GM12878 (cell line): ENCODE measurements around the gene WNK2. TPM values are rescaled to one million over a fixed set of nuclear protein-coding genes. Genes with fewer than 3 reads are reported as not detected.

Experiments used
- ATAC-seq: fragments of 200-7000 bp; cut with Tn5 transposase; 3 replicates; pipeline ENCODE4 v1.9.1; 2020; ENCODE audit warnings: mild to moderate bottlenecking, moderate library complexity
- BruUV-seq: library from RNA; stranded (reverse); fragments of 400-500 nt; replicated peaks from 2 replicates; lab custom pipeline; 2021; lab: Mats Ljungman, UMichigan
- CTCF ChIA-PET: fragments of 300-600 bp; sonication (Branson Sonifier 250); formaldehyde crosslinking; extraction: SDS; loops from one replicate; lab custom pipeline; 2021; ENCODE audit warnings: inconsistent platforms; lab: Yijun Ruan, JAX
- POLR2A ChIA-PET: fragments of 350-600 bp; formaldehyde crosslinking; extraction: SDS; loops from one replicate; lab custom pipeline; 2021; ENCODE audit warnings: inconsistent platforms; lab: Charles Lee
- RAD21 ChIA-PET: fragments of 300-600 bp; sonication (Branson Sonifier 250); formaldehyde crosslinking; loops from one replicate; lab custom pipeline; 2023; ENCODE audit warnings: antibody characterized with exemption; ENCODE audit not compliant: unreplicated experiment; lab: Charles Lee
- SMC1A ChIA-PET: fragments of 300-600 bp; sonication (Branson Sonifier 250); formaldehyde crosslinking; loops from one replicate; lab custom pipeline; 2023; ENCODE audit not compliant: unreplicated experiment, uncharacterized antibody; lab: Charles Lee
- DNase-seq: peaks from one replicate; pipeline ENCODE4 v3.0.0-alpha.2; 2011; ENCODE audit warnings: low read depth, low spot score
- FAIRE-seq: peaks from 3 replicates; lab custom pipeline; 2011; peaks lifted over from hg19 to GRCh38; lab: Jason Lieb, UNC
- H2AFZ ChIP-seq: 2 replicates; pipeline ENCODE4 v1.6.0; 2011; ENCODE audit warnings: low read depth, low read length, control low read depth; ENCODE audit not compliant: control insufficient read depth
- H3K27ac ChIP-seq: 2 replicates; pipeline ENCODE4 v1.5.1; 2011; ENCODE audit warnings: control low read depth; ENCODE audit not compliant: control insufficient read depth, insufficient read depth
- H3K27me3 ChIP-seq, 2 experiments: replicated peaks in 1 of 2; 2 replicates each; pipeline versions ENCODE4 v1.6.0 to v1.6.1; 2011; ENCODE audit warnings: low read length in 1 of 2; ENCODE audit not compliant: control insufficient read depth in 2 of 2, insufficient read depth in 2 of 2
- H3K36me3 ChIP-seq, 2 experiments: 2 replicates each; pipeline ENCODE4 v1.5.1; 2011; ENCODE audit warnings: low read length in 1 of 2; ENCODE audit not compliant: control insufficient read depth in 2 of 2, insufficient read depth in 2 of 2
- H3K4me1 ChIP-seq: 2 replicates; pipeline ENCODE4 v1.6.1; 2011; ENCODE audit warnings: mild to moderate bottlenecking, low read length, moderate library complexity, mixed read lengths; ENCODE audit not compliant: control insufficient read depth, insufficient read depth
- H3K4me2 ChIP-seq: 2 replicates; pipeline ENCODE4 v1.6.0; 2011; ENCODE audit warnings: control low read depth; ENCODE audit not compliant: control insufficient read depth, insufficient read depth
- H3K4me3 ChIP-seq: fragments of 200-600 bp; sonication (generic); 2 replicates; pipeline ENCODE4 v1.5.1; 2016
- H3K79me2 ChIP-seq: 2 replicates; pipeline ENCODE4 v1.6.0; 2011; ENCODE audit warnings: low read length; ENCODE audit not compliant: control insufficient read depth, insufficient read depth
- H3K9ac ChIP-seq: 2 replicates; pipeline ENCODE4 v1.8.0; 2011; ENCODE audit warnings: low read length, control low read depth, mixed read lengths; ENCODE audit not compliant: control insufficient read depth, insufficient read depth
- H3K9me3 ChIP-seq: replicated peaks from 3 replicates; pipeline ENCODE4 v1.5.1; 2011; ENCODE audit warnings: mild to moderate bottlenecking, low read length; ENCODE audit not compliant: control insufficient read depth, insufficient read depth
- H4K20me1 ChIP-seq: 2 replicates; pipeline ENCODE4 v1.6.0; 2011; ENCODE audit not compliant: control insufficient read depth, insufficient read depth
- EGR1 ChIP-seq, 2 experiments: IDR thresholded peaks; 1 replicate in 1 of 2; 2 replicates in 1 of 2; pipeline ENCODE4 v1.6.1; 2011 to 2012; ENCODE audit warnings: low read depth in 2 of 2, low read length in 2 of 2, borderline replicate concordance in 1 of 2, mild to moderate bottlenecking in 1 of 2, moderate library complexity in 1 of 2
- IKZF2 ChIP-seq, 2 experiments: fragments of 450-650 bp; IDR thresholded peaks; 2 replicates each; pipeline ENCODE4 v1.6.1; 2017; ENCODE audit warnings: mild to moderate bottlenecking in 2 of 2, moderate library complexity in 2 of 2
- MEF2A ChIP-seq: IDR thresholded peaks from 2 replicates; pipeline ENCODE4 v1.6.1; 2011; ENCODE audit warnings: low read depth, mild to moderate bottlenecking, low read length, moderate library complexity; ENCODE audit not compliant: insufficient read depth
- NKRF ChIP-seq: fragments of 450-650 bp; conservative IDR thresholded peaks from 2 replicates; pipeline ENCODE4 v1.6.1; 2017; ENCODE audit warnings: mild to moderate bottlenecking, moderate library complexity
- NRF1 ChIP-seq: conservative IDR thresholded peaks from 2 replicates; pipeline ENCODE4 v1.6.1; 2011; ENCODE audit warnings: mild to moderate bottlenecking, low read depth, low read length, improper control_type of control experiment
- RAD51 ChIP-seq: fragments of 450-650 bp; IDR thresholded peaks from 2 replicates; pipeline ENCODE4 v1.6.1; 2016; ENCODE audit warnings: moderate library complexity, mild to moderate bottlenecking, inconsistent platforms
- RBBP5 ChIP-seq: fragments of 200-600 bp; sonication (generic); conservative IDR thresholded peaks from 2 replicates; pipeline ENCODE4 v1.6.1; 2016
- SMAD1 ChIP-seq: fragments of 450-650 bp; IDR thresholded peaks from 2 replicates; pipeline ENCODE4 v1.6.1; 2018; ENCODE audit warnings: mild to moderate bottlenecking, low read depth; ENCODE audit not compliant: partially characterized antibody
- WGBS: methylation state at CpG from one replicate; pipeline ENCODE4 v1.1.6; 2016; ENCODE audit warnings: low lambda C conversion rate; ENCODE audit not compliant: insufficient replicate concordance, insufficient coverage; ENCODE audit errors: missing lambda C conversion rate; 5-methylcytosine and 5-hydroxymethylcytosine counted together
- in situ Hi-C: fragments of 300-500 bp; cut with MboI; formaldehyde crosslinking; loops from 9 replicates; pipeline ENCODE4 v1.14.3; 2018; ENCODE audit warnings: mixed read lengths
- intact Hi-C: fragments of 100-400 bp; cut with micrococcal nuclease; formaldehyde crosslinking; loops from one replicate; pipeline ENCODE4 v1.14.2; 2022; ENCODE audit not compliant: unreplicated experiment
- polyA plus RNA-seq, 11 experiments: library from polyadenylated mRNA; depleted of rRNA in 4 of 11; unstranded in 6 of 11; stranded (reverse) in 5 of 11; fragments of >200 nt; fragmentation: Nextera tagmentation in 4 of 11; fragmentation: Illumina TruSeq in 1 of 11; extraction: Ambion mirVana in 4 of 11; extraction: Trizol in 1 of 11; gene quantifications; 1 replicate in 1 of 11; 2 replicates in 10 of 11; pipeline versions ENCODE4 v1.2.1 to v1.2.3, GENCODE V29; 2011 to 2016; ENCODE audit warnings: inconsistent platforms in 2 of 11, missing spikeins in 2 of 11, low read depth in 1 of 11
- total RNA-seq, 4 experiments: library from RNA; depleted of rRNA in 3 of 4; stranded (reverse); fragments of >200 nt in 3 of 4; fragmentation: Illumina TruSeq in 1 of 4; extraction: Trizol in 1 of 4; gene quantifications; 2 replicates each; pipeline versions ENCODE4 v1.2.1 to v1.2.3, GENCODE V29; 2013 to 2021
- TF ChIP-seq, protein P1 (sequence below): fragments of 450-650 bp; formaldehyde crosslinking; IDR thresholded peaks from 2 replicates; pipeline ENCODE4 v1.4.0; 2022; ENCODE audit warnings: mild to moderate bottlenecking, moderate library complexity
- TF ChIP-seq, protein P2 (sequence below): fragments of 450-650 bp; IDR thresholded peaks from 2 replicates; pipeline ENCODE4 v1.6.1; 2018; ENCODE audit warnings: borderline replicate concordance, mild to moderate bottlenecking; ENCODE audit not compliant: partially characterized antibody

The WNK2 gene
- total and polyA plus RNA-seq, 10 of the 15 experiments (the other 5 are each of a cell fraction or from before 2014, with no cell fraction given), result 0.15 TPM; not detected in 9

DNA sequence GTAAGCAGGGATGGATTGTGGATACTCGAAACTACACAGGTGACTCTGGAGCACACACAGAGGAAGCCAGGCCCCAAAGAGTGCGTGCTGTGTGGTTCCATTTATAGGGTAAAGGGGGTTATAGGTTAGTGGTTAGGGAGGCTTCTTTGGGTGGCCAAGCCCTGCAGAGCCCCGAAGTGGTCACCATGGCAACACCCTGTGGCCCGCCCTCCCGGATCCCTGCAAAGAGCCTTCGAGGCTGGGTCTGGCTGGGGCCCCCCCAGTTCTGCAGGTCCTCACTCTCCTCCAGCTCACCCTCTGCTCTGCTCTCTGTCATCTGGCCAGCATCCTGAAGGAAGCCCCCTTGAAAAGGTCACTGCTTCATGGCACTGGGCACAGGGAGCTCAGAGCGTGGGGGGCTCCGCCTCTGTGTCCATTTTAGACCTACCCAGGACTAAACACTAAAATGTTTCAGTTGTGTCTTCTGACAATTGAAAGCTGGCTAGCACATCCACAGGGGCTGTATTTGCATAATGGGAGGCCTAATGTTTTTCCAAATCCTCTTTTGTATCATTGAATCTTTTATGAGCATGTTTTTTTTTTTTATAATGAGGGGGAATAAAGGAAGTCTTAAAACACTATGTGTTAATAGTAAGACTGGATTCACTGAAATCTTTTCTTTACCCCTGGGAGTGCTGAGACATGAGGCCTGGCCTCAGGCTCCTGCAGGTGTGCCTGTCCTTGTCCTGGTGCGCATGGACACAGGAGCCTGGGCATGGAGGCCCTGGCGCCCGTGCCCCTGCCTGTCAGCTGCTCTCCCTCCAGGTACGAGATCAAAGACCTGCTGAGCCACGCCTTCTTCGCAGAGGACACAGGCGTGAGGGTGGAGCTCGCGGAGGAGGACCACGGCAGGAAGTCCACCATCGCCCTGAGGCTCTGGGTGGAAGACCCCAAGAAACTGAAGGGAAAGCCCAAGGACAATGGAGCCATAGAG lies 55.3 kb downstream of the WNK2 start (continued):
- TF ChIP-seq, protein P1, sequence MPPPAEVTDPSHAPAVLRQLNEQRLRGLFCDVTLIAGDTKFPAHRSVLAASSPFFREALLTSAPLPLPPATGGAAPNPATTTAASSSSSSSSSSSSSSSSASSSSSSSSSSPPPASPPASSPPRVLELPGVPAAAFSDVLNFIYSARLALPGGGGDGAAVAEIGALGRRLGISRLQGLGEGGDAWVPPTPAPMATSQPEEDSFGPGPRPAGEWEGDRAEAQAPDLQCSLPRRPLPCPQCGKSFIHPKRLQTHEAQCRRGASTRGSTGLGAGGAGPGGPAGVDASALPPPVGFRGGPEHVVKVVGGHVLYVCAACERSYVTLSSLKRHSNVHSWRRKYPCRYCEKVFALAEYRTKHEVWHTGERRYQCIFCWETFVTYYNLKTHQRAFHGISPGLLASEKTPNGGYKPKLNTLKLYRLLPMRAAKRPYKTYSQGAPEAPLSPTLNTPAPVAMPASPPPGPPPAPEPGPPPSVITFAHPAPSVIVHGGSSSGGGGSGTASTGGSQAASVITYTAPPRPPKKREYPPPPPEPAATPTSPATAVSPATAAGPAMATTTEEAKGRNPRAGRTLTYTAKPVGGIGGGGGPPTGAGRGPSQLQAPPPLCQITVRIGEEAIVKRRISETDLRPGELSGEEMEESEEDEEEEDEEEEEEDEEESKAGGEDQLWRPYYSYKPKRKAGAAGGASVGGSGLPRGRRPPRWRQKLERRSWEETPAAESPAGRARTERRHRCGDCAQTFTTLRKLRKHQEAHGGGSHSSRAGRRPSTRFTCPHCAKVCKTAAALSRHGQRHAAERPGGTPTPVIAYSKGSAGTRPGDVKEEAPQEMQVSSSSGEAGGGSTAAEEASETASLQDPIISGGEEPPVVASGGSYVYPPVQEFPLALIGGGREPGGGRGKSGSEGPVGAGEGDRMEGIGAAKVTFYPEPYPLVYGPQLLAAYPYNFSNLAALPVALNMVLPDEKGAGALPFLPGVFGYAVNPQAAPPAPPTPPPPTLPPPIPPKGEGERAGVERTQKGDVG (CRISPR knock-in tag), result no peak
- TF ChIP-seq RBBP5 (no peak), RAD51 (no peak)

DNA sequence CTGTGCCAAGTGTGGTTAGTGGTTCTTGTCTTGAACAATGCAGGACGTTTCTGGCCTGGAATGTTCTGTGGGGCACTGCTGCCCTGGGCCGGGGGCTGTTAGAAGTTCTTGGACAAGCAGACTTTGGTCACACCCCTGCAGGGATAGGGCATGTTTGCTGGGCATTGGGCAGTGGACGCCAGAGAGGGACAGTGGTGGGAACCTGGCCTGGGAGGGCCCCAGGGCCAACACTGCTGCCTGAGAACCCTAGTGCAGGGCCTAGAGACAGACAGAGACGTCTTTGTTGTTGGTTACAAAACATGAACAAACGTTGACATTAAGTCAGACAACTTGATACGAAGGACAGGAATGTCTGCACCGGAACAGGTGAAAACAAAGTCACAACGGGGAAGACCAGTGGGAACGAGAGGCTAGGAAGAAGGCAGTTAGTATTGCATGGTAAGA lies 57.0 kb downstream of the WNK2 start:
- ChIA-PET SMC1A (no interaction called here), RAD21 (no interaction called here), POLR2A (no interaction called here), CTCF (no interaction called here)
- H4K20me1 ChIP-seq, result no peaks in the 10 kb centered on the region; the same call in 1 of the 2 replicates
- DNase-seq, result no peak
- no peaks in the 10 kb centered on the region for H3K79me2 ChIP-seq
- no peak overlapping the region for H3K4me3 ChIP-seq
- H2AFZ ChIP-seq, result no peak overlapping the region
- H3K36me3 ChIP-seq, result no peaks in the 10 kb centered on the region
- intact Hi-C loops (no loop called here), in situ Hi-C loops (no loop called here)
- FAIRE-seq, result no peak
- H3K9ac ChIP-seq, result no peak overlapping the region
- no TSS peak for BruUV-seq
- H3K27ac ChIP-seq, result no peak overlapping the region
- no peaks in the 10 kb centered on the region for H3K9me3 ChIP-seq
- WGBS, result 13% methylated on average over 9 of the region's 9 CpGs
- H3K4me2 ChIP-seq, result no peak overlapping the region
- no peak for ATAC-seq
- H3K27me3 ChIP-seq, result peaks cover 0 to 2% of the 10 kb centered on the region in 2 experiments; a peak in 3 of 4 replicates
- H3K4me1 ChIP-seq, result no peaks in the 10 kb centered on the region
- no peak for TF ChIP-seq EGR1 (IDR thresholded peaks at IDR 0.05; ENCODE audit: borderline replicate concordance in 1 of 2, low read depth in 2 of 2, low read length in 2 of 2)
- TF ChIP-seq MEF2A, result no peak
- no peak for TF ChIP-seq IKZF2 (IDR thresholded peaks at IDR 0.05)
- no peak for TF ChIP-seq NKRF
- TF ChIP-seq NRF1, result no peak
- TF ChIP-seq SMAD1, result no peak
- TF ChIP-seq, protein P2, sequence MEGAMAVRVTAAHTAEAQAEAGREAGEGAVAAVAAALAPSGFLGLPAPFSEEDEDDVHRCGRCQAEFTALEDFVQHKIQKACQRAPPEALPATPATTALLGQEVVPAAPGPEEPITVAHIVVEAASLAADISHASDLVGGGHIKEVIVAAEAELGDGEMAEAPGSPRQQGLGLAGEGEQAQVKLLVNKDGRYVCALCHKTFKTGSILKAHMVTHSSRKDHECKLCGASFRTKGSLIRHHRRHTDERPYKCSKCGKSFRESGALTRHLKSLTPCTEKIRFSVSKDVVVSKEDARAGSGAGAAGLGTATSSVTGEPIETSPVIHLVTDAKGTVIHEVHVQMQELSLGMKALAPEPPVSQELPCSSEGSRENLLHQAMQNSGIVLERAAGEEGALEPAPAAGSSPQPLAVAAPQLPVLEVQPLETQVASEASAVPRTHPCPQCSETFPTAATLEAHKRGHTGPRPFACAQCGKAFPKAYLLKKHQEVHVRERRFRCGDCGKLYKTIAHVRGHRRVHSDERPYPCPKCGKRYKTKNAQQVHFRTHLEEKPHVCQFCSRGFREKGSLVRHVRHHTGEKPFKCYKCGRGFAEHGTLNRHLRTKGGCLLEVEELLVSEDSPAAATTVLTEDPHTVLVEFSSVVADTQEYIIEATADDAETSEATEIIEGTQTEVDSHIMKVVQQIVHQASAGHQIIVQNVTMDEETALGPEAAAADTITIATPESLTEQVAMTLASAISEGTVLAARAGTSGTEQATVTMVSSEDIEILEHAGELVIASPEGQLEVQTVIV, result no peak
